Osteoblast (primary cell): ENCODE results near the gene EDIL3. TPM values are rescaled to one million over a fixed set of nuclear protein-coding genes. Genes with fewer than 3 reads are reported as not detected.
A peak's percentile ranks its signal among the peaks of the same experiment; 100 is the strongest.

ENCODE experiments used
- DNase-seq: peaks from one replicate; pipeline ENCODE4 v3.0.0; 2011; ENCODE audit warnings: low spot score, mixed read lengths; ENCODE audit not compliant: insufficient read length; ENCODE audit errors: missing footprints
- H2AFZ ChIP-seq: 2 replicates; pipeline ENCODE4 v1.6.0; 2011; ENCODE audit warnings: mild to moderate bottlenecking, low read length
- H3K27ac ChIP-seq: 2 replicates; pipeline ENCODE4 v1.5.1; 2011; ENCODE audit warnings: mild to moderate bottlenecking, low read depth, low read length, moderate library complexity
- H3K27me3 ChIP-seq: 2 replicates; pipeline ENCODE4 v1.6.0; 2012; ENCODE audit warnings: mild to moderate bottlenecking, control low read depth, inconsistent platforms, low read length, moderate library complexity; ENCODE audit not compliant: insufficient read depth
- H3K36me3 ChIP-seq: 2 replicates; pipeline ENCODE4 v1.5.1; 2011; ENCODE audit warnings: mild to moderate bottlenecking, low read length, control low read depth, moderate library complexity; ENCODE audit not compliant: insufficient read depth
- H3K4me1 ChIP-seq: 2 replicates; pipeline ENCODE4 v1.5.1; 2011; ENCODE audit warnings: mild to moderate bottlenecking, low read length, control low read depth, moderate library complexity; ENCODE audit not compliant: insufficient read depth
- H3K4me2 ChIP-seq: 2 replicates; pipeline ENCODE4 v1.6.0; 2011; ENCODE audit warnings: mild to moderate bottlenecking, low read length; ENCODE audit not compliant: insufficient read depth
- H3K4me3 ChIP-seq: fragments of 200-600 bp; sonication (generic); 3 replicates; pipeline ENCODE4 v1.5.1; 2012; ENCODE audit warnings: mild to moderate bottlenecking, low read length, inconsistent platforms; ENCODE audit not compliant: insufficient read depth
- H3K79me2 ChIP-seq: 2 replicates; pipeline ENCODE4 v1.6.0; 2012; ENCODE audit warnings: mild to moderate bottlenecking, low read length, control low read depth, inconsistent platforms; ENCODE audit not compliant: insufficient read depth
- H3K9me3 ChIP-seq: 2 replicates; pipeline ENCODE4 v1.5.1; 2011; ENCODE audit warnings: low read depth, low read length, control low read depth
- H4K20me1 ChIP-seq: 2 replicates; pipeline ENCODE4 v1.6.0; 2012; ENCODE audit warnings: mild to moderate bottlenecking, low read length, control low read depth; ENCODE audit not compliant: insufficient read depth
- total RNA-seq: library from RNA; depleted of rRNA; stranded (reverse); fragments of >200 nt; gene quantifications from 2 replicates; pipeline ENCODE4 v1.2.3, GENCODE V29; 2012
- TF ChIP-seq, protein P1 (sequence below): IDR thresholded peaks from 2 replicates; pipeline ENCODE4 v1.5.1; 2011; ENCODE audit warnings: mild to moderate bottlenecking, low read depth, low read length, moderate library complexity; ENCODE audit errors: extremely low read depth

Gene EDIL3
- total RNA-seq, 1 donor = 366 TPM

DNA sequence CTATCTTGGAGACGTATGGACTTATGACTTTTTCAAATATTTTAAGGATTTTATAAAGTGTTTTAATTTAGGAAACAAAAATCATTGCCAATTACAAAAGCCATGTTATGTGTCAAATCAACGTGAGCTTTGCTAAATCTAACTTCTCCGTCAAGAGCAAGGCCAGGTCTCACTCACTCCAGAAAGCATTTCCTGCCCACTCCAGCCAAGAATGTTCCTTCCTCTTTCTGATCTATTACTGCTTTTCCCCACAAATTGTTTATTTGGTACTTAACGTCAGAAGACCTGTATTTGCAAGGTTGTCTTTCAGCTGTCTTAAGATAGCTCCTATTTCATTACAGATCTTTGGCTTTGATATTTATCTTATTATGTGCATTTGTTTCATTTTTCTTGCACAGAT, 470.5 kb downstream of the EDIL3 start:
- Histone ChIP-seq H3K4me1 (peaks cover 30% of the 10 kb centered on the region), H3K4me2 (no peak overlapping the region), H3K79me2 (no peaks in the 10 kb centered on the region), H3K36me3 (no peaks in the 10 kb centered on the region), H3K27me3 (no peaks in the 10 kb centered on the region), H3K4me3 (no peak overlapping the region), H4K20me1 (no peaks in the 10 kb centered on the region), H3K27ac (peak overlapping the region; percentile 62), H2AFZ (no peak overlapping the region), H3K9me3 (no peaks in the 10 kb centered on the region)
- TF ChIP-seq, protein P1, sequence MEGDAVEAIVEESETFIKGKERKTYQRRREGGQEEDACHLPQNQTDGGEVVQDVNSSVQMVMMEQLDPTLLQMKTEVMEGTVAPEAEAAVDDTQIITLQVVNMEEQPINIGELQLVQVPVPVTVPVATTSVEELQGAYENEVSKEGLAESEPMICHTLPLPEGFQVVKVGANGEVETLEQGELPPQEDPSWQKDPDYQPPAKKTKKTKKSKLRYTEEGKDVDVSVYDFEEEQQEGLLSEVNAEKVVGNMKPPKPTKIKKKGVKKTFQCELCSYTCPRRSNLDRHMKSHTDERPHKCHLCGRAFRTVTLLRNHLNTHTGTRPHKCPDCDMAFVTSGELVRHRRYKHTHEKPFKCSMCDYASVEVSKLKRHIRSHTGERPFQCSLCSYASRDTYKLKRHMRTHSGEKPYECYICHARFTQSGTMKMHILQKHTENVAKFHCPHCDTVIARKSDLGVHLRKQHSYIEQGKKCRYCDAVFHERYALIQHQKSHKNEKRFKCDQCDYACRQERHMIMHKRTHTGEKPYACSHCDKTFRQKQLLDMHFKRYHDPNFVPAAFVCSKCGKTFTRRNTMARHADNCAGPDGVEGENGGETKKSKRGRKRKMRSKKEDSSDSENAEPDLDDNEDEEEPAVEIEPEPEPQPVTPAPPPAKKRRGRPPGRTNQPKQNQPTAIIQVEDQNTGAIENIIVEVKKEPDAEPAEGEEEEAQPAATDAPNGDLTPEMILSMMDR = no peak
- DNase-seq = no peak

DNA sequence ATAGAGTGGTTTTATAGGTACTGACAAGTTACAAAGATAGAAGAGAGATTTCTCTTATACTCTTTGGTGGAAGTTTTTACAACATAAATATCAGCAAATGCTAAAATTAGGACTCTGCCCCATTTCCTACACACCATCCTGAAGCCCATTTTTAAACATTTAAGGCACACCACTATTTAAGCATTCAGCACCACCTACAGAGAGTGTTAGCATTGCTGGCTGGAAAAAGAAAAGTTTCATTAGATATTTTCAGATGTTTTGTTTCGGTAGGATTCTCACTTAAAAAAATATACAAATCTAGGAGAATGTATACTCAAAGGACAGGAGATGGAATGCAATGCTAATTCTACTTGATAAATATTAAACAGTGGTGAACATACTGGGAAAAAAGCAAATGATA, 471.1 kb downstream of the EDIL3 start:
- Histone ChIP-seq H3K27me3 (no peaks in the 10 kb centered on the region), H3K4me2 (no peak overlapping the region), H3K4me1 (peaks cover 23% of the 10 kb centered on the region), H4K20me1 (no peaks in the 10 kb centered on the region), H3K79me2 (no peaks in the 10 kb centered on the region), H3K9me3 (no peaks in the 10 kb centered on the region), H3K27ac (no peak overlapping the region), H2AFZ (no peak overlapping the region), H3K36me3 (no peaks in the 10 kb centered on the region), H3K4me3 (no peak overlapping the region)
- TF ChIP-seq, protein P1 = no peak
- no peak for DNase-seq

DNA sequence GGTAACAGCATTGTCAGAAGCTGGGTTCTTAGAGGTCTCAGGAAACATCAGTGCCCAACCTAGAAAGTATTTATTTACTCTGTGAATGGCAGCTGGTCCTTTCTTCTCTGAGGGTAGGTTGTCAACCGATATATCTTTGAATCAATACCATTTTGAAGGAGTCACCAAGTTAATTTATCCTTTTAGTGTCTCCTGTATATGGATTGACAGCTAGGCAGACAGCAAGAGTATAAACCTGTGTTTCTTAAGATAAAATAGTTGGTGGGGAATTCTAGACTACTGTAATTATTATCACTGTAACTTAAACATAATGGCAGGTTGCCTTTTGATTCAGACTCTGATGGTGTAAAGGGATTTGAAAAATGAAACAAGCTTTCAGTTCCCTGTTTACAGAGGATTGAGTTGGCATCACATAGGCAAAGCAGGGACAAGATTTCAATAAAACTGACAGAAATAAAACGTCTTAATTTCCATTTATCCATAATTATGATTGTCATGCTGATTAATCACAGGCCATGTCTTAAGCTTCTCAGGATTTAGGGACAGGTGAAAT, 473.2 kb downstream of the EDIL3 start:
- no peaks in the 10 kb centered on the region for H3K79me2 ChIP-seq
- H3K27ac ChIP-seq = no peak overlapping the region
- H4K20me1 ChIP-seq = no peaks in the 10 kb centered on the region
- no peaks in the 10 kb centered on the region for H3K36me3 ChIP-seq
- no peaks in the 10 kb centered on the region for H3K9me3 ChIP-seq
- no peaks in the 10 kb centered on the region for H3K27me3 ChIP-seq
- H2AFZ ChIP-seq = no peak overlapping the region
- DNase-seq = no peak
- H3K4me1 ChIP-seq = peaks cover 22% of the 10 kb centered on the region
- H3K4me2 ChIP-seq = no peak overlapping the region
- no peak overlapping the region for H3K4me3 ChIP-seq
- TF ChIP-seq, protein P1 = no peak

DNA sequence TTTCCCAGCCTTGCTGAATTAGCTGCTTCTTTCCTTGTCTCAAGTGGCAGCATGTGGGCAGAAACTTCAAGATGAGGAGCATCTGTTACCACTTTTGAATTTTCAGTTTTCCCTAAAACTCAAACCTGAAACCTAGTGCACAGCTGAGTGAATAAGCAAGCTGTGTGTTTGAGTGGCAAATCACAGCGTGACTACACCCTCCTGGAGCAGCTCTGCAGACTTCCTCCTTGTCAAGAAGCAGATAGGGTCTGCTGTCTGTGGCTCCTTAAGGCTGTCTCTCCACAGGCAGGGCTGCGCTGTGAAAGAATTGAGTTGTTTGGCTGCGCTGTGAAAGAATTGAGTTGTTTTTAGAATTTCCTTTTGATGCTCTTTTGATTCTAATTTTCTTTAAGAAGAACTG, 484.4 kb downstream of the EDIL3 start:
- TF ChIP-seq, protein P1 = no peak
- no peaks in the 10 kb centered on the region for H3K27me3 ChIP-seq
- H2AFZ ChIP-seq = peak overlapping the region; percentile 48
- no peak overlapping the region for H3K4me2 ChIP-seq
- no peaks in the 10 kb centered on the region for H4K20me1 ChIP-seq
- H3K4me1 ChIP-seq = peaks cover 10% of the 10 kb centered on the region
- no peaks in the 10 kb centered on the region for H3K9me3 ChIP-seq
- no peaks in the 10 kb centered on the region for H3K36me3 ChIP-seq
- no peak overlapping the region for H3K27ac ChIP-seq
- H3K4me3 ChIP-seq = no peak overlapping the region
- H3K79me2 ChIP-seq = no peaks in the 10 kb centered on the region
- no peak for DNase-seq
